Caco-2 (cell line): ENCODE measurements around the gene ALOX15B. TPM values are rescaled to one million over a fixed set of nuclear protein-coding genes. Genes with fewer than 3 reads are reported as not detected.

Experiments
- BruUV-seq: library from RNA; stranded (reverse); fragments of 400-500 nt; replicated peaks from 2 replicates; lab custom pipeline; 2021; lab: Mats Ljungman, UMichigan
- CTCF ChIA-PET: fragments of 300-600 bp; sonication (Branson Sonifier 250); formaldehyde crosslinking; loops from one replicate; lab custom pipeline; 2022; ENCODE audit warnings: antibody characterized with exemption; lab: Charles Lee
- POLR2A ChIA-PET: fragments of 300-600 bp; sonication (Branson Sonifier 250); formaldehyde crosslinking; loops from one replicate; lab custom pipeline; 2022; ENCODE audit warnings: antibody characterized with exemption; lab: Charles Lee
- DNase-seq, 2 experiments: peaks; one replicate each; pipeline versions ENCODE4 v3.0.0 to v3.0.0-alpha.2; 2020 to 2022
- H3K27me3 ChIP-seq: replicated peaks from 2 replicates; pipeline ENCODE4 v1.6.0; 2011; ENCODE audit warnings: low read length; ENCODE audit not compliant: control insufficient read depth, insufficient read depth
- H3K36me3 ChIP-seq: 2 replicates; pipeline ENCODE4 v1.5.1; 2011; ENCODE audit warnings: low read length; ENCODE audit not compliant: control insufficient read depth, insufficient read depth
- H3K4me1 ChIP-seq: fragments of 250-450 bp; sonication (Bioruptor Pico); 2 replicates; pipeline ENCODE4 v1.5.1; 2020; ENCODE audit warnings: mild to moderate bottlenecking
- H3K4me3 ChIP-seq: 2 replicates; pipeline ENCODE4 v1.5.1; 2011; ENCODE audit warnings: low read depth, mild to moderate bottlenecking, control low read depth, low read length
- H3K9me3 ChIP-seq: fragments of 250-450 bp; sonication (Bioruptor Pico); 2 replicates; pipeline ENCODE4 v1.5.1; 2020; ENCODE audit warnings: mild to moderate bottlenecking, moderate library complexity
- H3K27ac Mint-ChIP-seq: one replicate; pipeline ENCODE4 v1.8.0; 2022; ENCODE audit warnings: mixed read lengths; ENCODE audit not compliant: unreplicated experiment
- H3K27me3 Mint-ChIP-seq: one replicate; pipeline ENCODE4 v1.8.0; 2022; ENCODE audit warnings: mixed read lengths; ENCODE audit not compliant: insufficient read depth, unreplicated experiment
- H3K36me3 Mint-ChIP-seq: one replicate; pipeline ENCODE4 v1.8.0; 2022; ENCODE audit warnings: mild to moderate bottlenecking, mixed read lengths; ENCODE audit not compliant: insufficient read depth, unreplicated experiment
- H3K4me1 Mint-ChIP-seq: one replicate; pipeline ENCODE4 v1.8.0; 2022; ENCODE audit warnings: low read depth, mixed read lengths; ENCODE audit not compliant: unreplicated experiment
- H3K4me3 Mint-ChIP-seq: one replicate; pipeline ENCODE4 v1.8.0; 2022; ENCODE audit warnings: mild to moderate bottlenecking, moderate library complexity, mixed read lengths; ENCODE audit not compliant: unreplicated experiment
- H3K9me3 Mint-ChIP-seq: one replicate; pipeline ENCODE4 v1.8.0; 2022; ENCODE audit warnings: mixed read lengths; ENCODE audit not compliant: unreplicated experiment
- intact Hi-C: fragments of 100-400 bp; cut with micrococcal nuclease; formaldehyde crosslinking; loops from one replicate; pipeline ENCODE4 v1.10.0; 2022; ENCODE audit not compliant: unreplicated experiment
- total RNA-seq: library from RNA; stranded (reverse); gene quantifications from 2 replicates; pipeline ENCODE4 v1.2.3, GENCODE V29; 2022
- TF ChIP-seq, protein P1 (sequence below), 2 experiments: fragments of 200-600 bp in 1 of 2; IDR thresholded peaks; 1 replicate in 1 of 2; 2 replicates in 1 of 2; pipeline versions ENCODE4 v1.5.1 to v1.8.0; 2011 to 2022; ENCODE audit warnings: antibody characterized with exemption in 1 of 2, control low read depth in 1 of 2, inconsistent platforms in 1 of 2, low read depth in 1 of 2, low read length in 1 of 2, mild to moderate bottlenecking in 1 of 2, moderate library complexity in 1 of 2; ENCODE audit not compliant: insufficient read depth in 1 of 2, severe bottlenecking in 1 of 2, unreplicated experiment in 1 of 2

ALOX15B gene
- total RNA-seq, 1 experiment from 2014 or later: not detected

DNA sequence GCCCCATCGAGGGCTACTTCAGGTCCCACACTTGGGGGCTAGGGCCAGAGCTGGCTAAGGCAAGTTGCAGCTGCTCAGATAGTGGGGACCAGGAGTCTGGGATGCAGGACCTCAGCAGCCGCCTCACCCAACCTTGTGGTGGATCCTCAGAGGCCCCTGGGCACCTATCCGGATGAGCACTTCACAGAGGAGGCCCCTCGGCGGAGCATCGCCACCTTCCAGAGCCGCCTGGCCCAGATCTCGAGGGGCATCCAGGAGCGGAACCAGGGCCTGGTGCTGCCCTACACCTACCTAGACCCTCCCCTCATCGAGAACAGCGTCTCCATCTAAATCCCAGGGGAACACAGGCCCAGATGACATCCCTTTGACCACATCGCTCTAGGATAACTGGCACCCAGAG lies 9.4 kb downstream of the ALOX15B start:
- POLR2A ChIA-PET: no interaction called here
- no peak overlapping the region for H3K27ac Mint-ChIP-seq
- no peak for DNase-seq
- H3K4me1 ChIP-seq: no peaks in the 10 kb centered on the region
- no peak overlapping the region for H3K4me3 Mint-ChIP-seq
- H3K36me3 Mint-ChIP-seq: no peaks in the 10 kb centered on the region
- no peaks in the 10 kb centered on the region for H3K9me3 Mint-ChIP-seq
- H3K36me3 ChIP-seq: no peaks in the 10 kb centered on the region
- CTCF ChIA-PET: no interaction called here
- no TSS peak for BruUV-seq
- intact Hi-C loops: no loop called here
- H3K4me3 ChIP-seq: no peak overlapping the region
- H3K4me1 Mint-ChIP-seq: no peaks in the 10 kb centered on the region
- H3K27me3 Mint-ChIP-seq: no peaks in the 10 kb centered on the region
- H3K27me3 ChIP-seq: no peaks in the 10 kb centered on the region
- no peaks in the 10 kb centered on the region for H3K9me3 ChIP-seq
- TF ChIP-seq, protein P1, sequence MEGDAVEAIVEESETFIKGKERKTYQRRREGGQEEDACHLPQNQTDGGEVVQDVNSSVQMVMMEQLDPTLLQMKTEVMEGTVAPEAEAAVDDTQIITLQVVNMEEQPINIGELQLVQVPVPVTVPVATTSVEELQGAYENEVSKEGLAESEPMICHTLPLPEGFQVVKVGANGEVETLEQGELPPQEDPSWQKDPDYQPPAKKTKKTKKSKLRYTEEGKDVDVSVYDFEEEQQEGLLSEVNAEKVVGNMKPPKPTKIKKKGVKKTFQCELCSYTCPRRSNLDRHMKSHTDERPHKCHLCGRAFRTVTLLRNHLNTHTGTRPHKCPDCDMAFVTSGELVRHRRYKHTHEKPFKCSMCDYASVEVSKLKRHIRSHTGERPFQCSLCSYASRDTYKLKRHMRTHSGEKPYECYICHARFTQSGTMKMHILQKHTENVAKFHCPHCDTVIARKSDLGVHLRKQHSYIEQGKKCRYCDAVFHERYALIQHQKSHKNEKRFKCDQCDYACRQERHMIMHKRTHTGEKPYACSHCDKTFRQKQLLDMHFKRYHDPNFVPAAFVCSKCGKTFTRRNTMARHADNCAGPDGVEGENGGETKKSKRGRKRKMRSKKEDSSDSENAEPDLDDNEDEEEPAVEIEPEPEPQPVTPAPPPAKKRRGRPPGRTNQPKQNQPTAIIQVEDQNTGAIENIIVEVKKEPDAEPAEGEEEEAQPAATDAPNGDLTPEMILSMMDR (IDR thresholded peaks at IDR 0.05; ENCODE audit: insufficient read depth in 1 of 2, low read depth in 1 of 2, low read length in 1 of 2, severe bottlenecking in 1 of 2, unreplicated experiment in 1 of 2): no peak

DNA sequence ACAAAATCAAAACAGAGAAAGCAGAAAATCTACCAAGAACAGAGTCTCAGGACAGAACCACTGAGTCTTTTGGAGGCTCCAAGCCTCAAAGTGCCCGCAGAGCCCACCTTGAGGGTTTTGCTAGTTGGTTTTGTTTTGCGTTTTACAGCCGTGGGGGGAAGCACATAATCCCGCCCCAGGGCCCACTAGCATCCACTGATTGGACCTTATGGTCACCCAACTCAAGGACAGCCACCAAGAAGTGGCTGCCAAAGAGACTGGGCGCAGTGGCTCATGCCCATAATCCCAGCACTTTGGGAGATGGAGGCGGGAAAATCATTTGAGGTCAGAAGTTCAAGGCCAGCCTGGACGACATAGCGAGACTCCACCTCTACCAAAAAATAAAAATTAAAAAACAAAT lies 9.9 kb downstream of the ALOX15B start:
- no peaks in the 10 kb centered on the region for H3K27me3 ChIP-seq
- Mint-ChIP-seq H3K27me3 (no peaks in the 10 kb centered on the region), H3K9me3 (no peaks in the 10 kb centered on the region), H3K27ac (no peak overlapping the region), H3K36me3 (no peaks in the 10 kb centered on the region), H3K4me1 (no peaks in the 10 kb centered on the region), H3K4me3 (no peak overlapping the region)
- no peaks in the 10 kb centered on the region for H3K36me3 ChIP-seq
- ChIA-PET CTCF (interaction anchor here (0.6 to 0.9 kb wide), 2 partner anchors 25 to 192 kb away, joined by 4 to 5 read pairs; partner anchors contain the start of gene NAA38), POLR2A (no interaction called here)
- BruUV-seq: no TSS peak
- no peaks in the 10 kb centered on the region for H3K4me1 ChIP-seq
- TF ChIP-seq, protein P1 (IDR thresholded peaks at IDR 0.05; ENCODE audit: insufficient read depth in 1 of 2, low read depth in 1 of 2, low read length in 1 of 2, severe bottlenecking in 1 of 2, unreplicated experiment in 1 of 2): no peak
- H3K4me3 ChIP-seq: no peak overlapping the region
- no peak for DNase-seq
- H3K9me3 ChIP-seq: no peaks in the 10 kb centered on the region
- intact Hi-C loops: no loop called here

DNA sequence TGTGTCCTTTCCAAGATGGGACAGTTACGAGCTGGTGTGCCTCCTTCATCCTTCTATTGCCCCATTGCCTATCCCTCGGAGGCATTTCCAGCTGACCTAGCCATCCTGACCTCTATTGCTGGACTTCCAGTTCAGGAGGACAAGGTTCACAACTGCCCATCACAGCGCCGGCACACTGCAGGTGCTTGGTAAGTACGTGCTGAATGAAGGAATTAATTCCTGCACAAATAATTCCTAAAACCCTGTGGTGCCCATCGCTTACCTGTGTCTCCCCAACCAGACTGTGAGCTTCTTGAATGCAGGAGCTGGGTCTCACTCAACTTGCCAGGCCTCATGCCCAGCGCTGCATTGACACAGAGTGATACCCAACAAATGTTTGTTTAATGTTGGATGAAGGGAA lies 13.0 kb downstream of the ALOX15B start:
- CTCF ChIA-PET: no interaction called here

More for the DNA sequence above, 13.0 kb downstream of the ALOX15B start:
- H3K4me3 Mint-ChIP-seq: no peak overlapping the region
- no peaks in the 10 kb centered on the region for H3K27me3 Mint-ChIP-seq
- TF ChIP-seq, protein P1 (IDR thresholded peaks at IDR 0.05; ENCODE audit: insufficient read depth in 1 of 2, low read depth in 1 of 2, low read length in 1 of 2, severe bottlenecking in 1 of 2, unreplicated experiment in 1 of 2): no peak
- H3K36me3 ChIP-seq: no peaks in the 10 kb centered on the region
- no peak overlapping the region for H3K27ac Mint-ChIP-seq
- peaks cover 6% of the 10 kb centered on the region for H3K36me3 Mint-ChIP-seq
- BruUV-seq: no TSS peak
- no peaks in the 10 kb centered on the region for H3K9me3 Mint-ChIP-seq
- no peaks in the 10 kb centered on the region for H3K27me3 ChIP-seq
- DNase-seq: no peak
- peaks cover 10% of the 10 kb centered on the region for H3K4me1 ChIP-seq
- H3K4me1 Mint-ChIP-seq: peaks cover 13% of the 10 kb centered on the region
- no peak overlapping the region for H3K4me3 ChIP-seq
- POLR2A ChIA-PET: no interaction called here
- H3K9me3 ChIP-seq: no peaks in the 10 kb centered on the region
- intact Hi-C loops: no loop called here
